ENCODE measurements around the gene STK32B.

The STK32B gene

DNA sequence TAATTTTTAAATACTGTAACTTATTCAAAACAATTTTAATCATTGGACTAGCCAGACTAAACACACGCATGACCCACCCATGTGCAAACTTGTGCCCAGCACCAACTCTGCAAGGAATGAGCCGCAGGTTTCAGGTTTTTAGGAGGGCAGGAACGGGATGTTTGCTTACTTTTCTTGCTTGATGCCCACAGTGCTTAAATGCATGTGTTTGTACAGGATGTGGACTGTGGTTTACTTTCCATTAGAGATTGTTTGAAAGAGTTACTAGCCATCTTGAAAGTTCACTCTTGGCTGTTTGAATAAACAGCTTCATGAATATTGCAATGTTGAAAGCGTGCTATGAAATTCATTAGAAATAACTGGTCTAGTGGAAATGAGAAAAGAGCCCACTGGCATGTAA, 83.3 kb downstream of the STK32B start:
- Histone ChIP-seq H3K27me3 (no peaks in the 10 kb centered on the region), H3K9me3 (no peaks in the 10 kb centered on the region), H3K36me3 (no peaks in the 10 kb centered on the region), H3K4me1 (no peaks in the 10 kb centered on the region), H3K4me3 (ENCODE audit: low read depth, low read length) (no peak overlapping the region)
- no peak for TF ChIP-seq CTCF (IDR thresholded peaks at IDR 0.05; ENCODE audit: low read depth, low read length)
- DNase-seq, result no peak

DNA sequence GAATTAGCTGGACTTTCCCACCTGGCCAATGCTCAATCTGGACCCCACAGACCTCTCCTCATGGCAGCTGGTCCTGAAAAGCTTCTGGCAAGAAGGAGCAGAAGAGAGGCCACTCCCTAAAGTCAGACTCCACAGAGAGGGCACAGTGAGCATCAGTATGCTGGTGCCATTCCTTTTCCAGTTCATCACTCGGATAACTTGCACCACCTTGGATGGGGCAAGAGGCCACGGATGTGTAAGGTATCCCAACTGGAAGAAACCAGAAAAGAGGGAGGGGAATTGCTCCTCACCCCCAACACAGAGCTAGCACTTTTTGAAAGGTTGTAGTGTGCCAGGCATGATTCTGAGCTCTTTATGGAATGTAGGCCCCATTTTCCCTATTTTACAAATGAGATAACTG, 85.9 kb downstream of the STK32B start:
- Histone ChIP-seq H3K36me3 (no peaks in the 10 kb centered on the region), H3K9me3 (no peaks in the 10 kb centered on the region), H3K4me1 (no peaks in the 10 kb centered on the region), H3K4me3 (ENCODE audit: low read depth, low read length) (no peak overlapping the region), H3K27me3 (no peaks in the 10 kb centered on the region)
- DNase-seq, result no peak
- no peak for TF ChIP-seq CTCF (IDR thresholded peaks at IDR 0.05; ENCODE audit: low read depth, low read length)

DNA sequence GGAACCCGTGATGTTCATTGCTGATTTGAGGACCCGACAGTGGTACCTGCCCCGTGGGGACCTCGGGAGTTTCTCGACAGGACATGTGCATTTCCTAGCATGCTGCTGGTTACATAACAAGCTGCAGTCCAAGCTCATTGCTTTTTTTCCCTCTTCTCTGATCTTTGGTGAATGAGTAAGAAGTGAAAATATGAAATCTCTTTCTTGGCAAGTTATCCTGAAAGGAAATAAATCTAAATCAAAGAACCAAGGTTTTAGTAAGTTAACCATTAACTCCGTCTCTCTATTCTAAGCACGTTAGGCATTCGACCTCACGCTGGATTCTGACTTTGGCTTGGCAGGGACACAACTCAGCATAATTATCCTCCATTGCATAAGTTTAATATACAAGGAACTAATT, 86.6 kb downstream of the STK32B start:
- TF ChIP-seq CTCF (IDR thresholded peaks at IDR 0.05; ENCODE audit: low read depth, low read length), result no peak
- no peaks in the 10 kb centered on the region for H3K27me3 ChIP-seq
- no peaks in the 10 kb centered on the region for H3K4me1 ChIP-seq
- no peaks in the 10 kb centered on the region for H3K9me3 ChIP-seq
- no peaks in the 10 kb centered on the region for H3K36me3 ChIP-seq
- no peak for DNase-seq
- no peak overlapping the region for H3K4me3 ChIP-seq (ENCODE audit: low read depth, low read length)

DNA sequence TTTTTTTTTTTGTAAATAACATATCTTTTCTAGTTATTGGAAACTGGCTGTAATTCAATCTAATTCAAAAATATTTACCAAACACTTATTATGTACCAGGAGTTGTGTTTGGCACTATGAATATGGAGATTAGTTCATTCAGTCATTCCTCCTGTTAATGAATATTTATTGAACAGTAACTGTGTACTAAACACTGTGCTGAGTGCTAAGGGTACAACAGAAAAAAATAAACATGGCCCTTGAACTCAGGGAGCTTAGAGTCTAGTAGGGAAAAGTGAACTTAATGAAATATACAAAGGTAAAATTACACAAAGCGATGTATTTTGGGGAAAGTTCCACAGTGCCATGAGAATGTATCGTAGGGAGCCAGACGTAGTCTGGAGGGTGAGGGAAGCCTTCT, 87.1 kb downstream of the STK32B start:
- no peak for TF ChIP-seq CTCF (IDR thresholded peaks at IDR 0.05; ENCODE audit: low read depth, low read length)
- H3K4me1 ChIP-seq, result no peaks in the 10 kb centered on the region
- no peaks in the 10 kb centered on the region for H3K27me3 ChIP-seq
- DNase-seq, result no peak
- H3K4me3 ChIP-seq (ENCODE audit: low read depth, low read length), result no peak overlapping the region
- H3K36me3 ChIP-seq, result no peaks in the 10 kb centered on the region
- no peaks in the 10 kb centered on the region for H3K9me3 ChIP-seq

DNA sequence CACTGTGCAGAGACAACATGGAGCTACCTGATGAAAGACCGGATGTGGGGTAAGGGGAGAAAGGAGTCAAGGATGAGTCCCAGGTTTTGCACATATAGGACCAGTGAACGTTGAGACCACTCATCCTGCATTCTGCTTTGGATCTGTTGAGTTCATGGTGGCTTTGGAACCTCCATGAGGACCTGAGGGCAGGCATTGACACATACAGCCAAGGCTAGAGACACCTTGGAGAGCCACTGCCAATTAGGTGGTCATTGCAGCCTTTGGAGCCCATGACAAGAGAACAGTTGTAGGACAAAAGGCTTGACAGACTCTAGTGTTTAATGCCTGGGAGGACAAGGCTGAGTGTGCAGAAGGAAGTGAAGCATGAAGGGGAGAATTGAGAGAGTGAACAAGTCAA, 87.9 kb downstream of the STK32B start:
- H3K9me3 ChIP-seq, result no peaks in the 10 kb centered on the region
- DNase-seq, result no peak
- H3K27me3 ChIP-seq, result no peaks in the 10 kb centered on the region
- no peaks in the 10 kb centered on the region for H3K4me1 ChIP-seq
- no peak for TF ChIP-seq CTCF (IDR thresholded peaks at IDR 0.05; ENCODE audit: low read depth, low read length)
- H3K36me3 ChIP-seq, result no peaks in the 10 kb centered on the region
- no peak overlapping the region for H3K4me3 ChIP-seq (ENCODE audit: low read depth, low read length)

- Histone ChIP-seq H3K27me3 (peaks cover 5% of the 10 kb centered on the region; the same call in 1 of the 2 replicates), H3K9me3 (no peaks in the 10 kb centered on the region), H3K36me3 (no peaks in the 10 kb centered on the region), H3K4me1 (no peaks in the 10 kb centered on the region), H3K4me3 (ENCODE audit: low read depth, low read length) (no peak overlapping the region)
- TF ChIP-seq CTCF (IDR thresholded peaks at IDR 0.05; ENCODE audit: low read depth, low read length), result no peak
- no peak for DNase-seq
Observed at GRCh38 chr4:5141802-5142201, 90.5 kb downstream of the STK32B start.

Data from BE2C (cell line).